Stimulated activated naive B cell treated with anti-CD40 and anti-IgM and Interleukin-4, amounts not matched to agents 10 μg/mL and 1 μg/mL and 100 μg/mL, for 72 hours (primary cell): ENCODE measurements around the gene KRT23.

ENCODE experiments used
- ATAC-seq, 2 donors: fragments of 150-1000 bp; cut with Tn5 transposase; replicated peaks; 2 replicates each; pipeline ENCODE4 v1.10.0; 2021; ENCODE audit warnings: moderate library complexity in 1 of 2
- DNase-seq: peaks from one replicate; pipeline ENCODE4 v3.0.0; 2021
- H3K27ac Mint-ChIP-seq: one replicate; pipeline ENCODE4 v1.8.0; 2022; ENCODE audit warnings: mild to moderate bottlenecking, mixed read lengths
- H3K27me3 Mint-ChIP-seq, 2 donors: one replicate each; pipeline ENCODE4 v1.8.0; 2022; ENCODE audit warnings: mixed read lengths in 2 of 2
- H3K36me3 Mint-ChIP-seq, 2 donors: one replicate each; pipeline ENCODE4 v1.8.0; 2022; ENCODE audit warnings: mixed read lengths in 2 of 2, mild to moderate bottlenecking in 1 of 2
- H3K4me1 Mint-ChIP-seq, 2 donors: one replicate each; pipeline ENCODE4 v1.8.0; 2022; ENCODE audit warnings: mixed read lengths in 2 of 2, mild to moderate bottlenecking in 1 of 2
- H3K4me3 Mint-ChIP-seq, 2 donors: one replicate each; pipeline ENCODE4 v1.8.0; 2022; ENCODE audit warnings: mild to moderate bottlenecking in 2 of 2, mixed read lengths in 2 of 2, moderate library complexity in 1 of 2
- H3K9me3 Mint-ChIP-seq, 2 donors: one replicate each; pipeline ENCODE4 v1.8.0; 2022; ENCODE audit warnings: mixed read lengths in 2 of 2, mild to moderate bottlenecking in 1 of 2

Gene KRT23

GRCh38 chr17:40960144-40960543 is 22.7 kb upstream of the KRT23 start:
- Mint-ChIP-seq H3K27ac (no peak overlapping the region), H3K4me1 (peaks cover 0 to 3% of the 10 kb centered on the region in 2 donors), H3K36me3 (no peaks in the 10 kb centered on the region), H3K27me3 (peaks cover 17 to 35% of the 10 kb centered on the region in 2 donors), H3K9me3 (peaks cover 2 to 3% of the 10 kb centered on the region in 2 donors), H3K4me3 (no peak overlapping the region)
- no peak for ATAC-seq
- DNase-seq = no peak

GRCh38 chr17:40958086-40958953 is 20.9 kb upstream of the KRT23 start:
- H3K27me3 Mint-ChIP-seq = peaks cover 18 to 39% of the 10 kb centered on the region in 2 donors
- H3K27ac Mint-ChIP-seq = no peak overlapping the region
- H3K4me1 Mint-ChIP-seq = no peaks in the 10 kb centered on the region
- no peak for DNase-seq
- no peaks in the 10 kb centered on the region for H3K36me3 Mint-ChIP-seq
- H3K4me3 Mint-ChIP-seq = no peak overlapping the region
- ATAC-seq = no peak
- H3K9me3 Mint-ChIP-seq = peaks cover 2% of the 10 kb centered on the region in 2 donors

- Mint-ChIP-seq H3K9me3 (no peaks in the 10 kb centered on the region), H3K4me1 (no peaks in the 10 kb centered on the region), H3K4me3 (no peak overlapping the region), H3K27me3 (peaks cover 18 to 47% of the 10 kb centered on the region in 2 donors), H3K27ac (no peak overlapping the region), H3K36me3 (no peaks in the 10 kb centered on the region)
- ATAC-seq (no peak), DNase-seq (no peak)
These were observed 19.2 kb upstream of the KRT23 start for GRCh38 chr17:40956401-40957254.

GRCh38 chr17:40953881-40954280 is 16.4 kb upstream of the KRT23 start:
- Mint-ChIP-seq H3K27ac (no peak overlapping the region), H3K4me3 (no peak overlapping the region), H3K27me3 (peaks cover 35 to 60% of the 10 kb centered on the region in 2 donors), H3K36me3 (no peaks in the 10 kb centered on the region), H3K9me3 (no peaks in the 10 kb centered on the region), H3K4me1 (peaks cover 0 to 2% of the 10 kb centered on the region in 2 donors)
- ATAC-seq (no peak), DNase-seq (no peak)

- Mint-ChIP-seq H3K4me3 (no peak overlapping the region), H3K9me3 (no peaks in the 10 kb centered on the region), H3K27me3 (peaks cover 38 to 72% of the 10 kb centered on the region in 2 donors), H3K36me3 (no peaks in the 10 kb centered on the region), H3K27ac (no peak overlapping the region), H3K4me1 (peaks cover 0 to 2% of the 10 kb centered on the region in 2 donors)
- DNase-seq (no peak), ATAC-seq (no peak)
These were observed 15.2 kb upstream of the KRT23 start for GRCh38 chr17:40952661-40953060.

GRCh38 chr17:40952154-40952553 is 14.7 kb upstream of the KRT23 start:
- Mint-ChIP-seq H3K27ac (no peak overlapping the region), H3K27me3 (peaks cover 41 to 75% of the 10 kb centered on the region in 2 donors)

GRCh38 chr17:40951011-40951622 is 13.7 kb upstream of the KRT23 start:
- DNase-seq = no peak
- Mint-ChIP-seq H3K27ac (no peak overlapping the region), H3K9me3 (no peaks in the 10 kb centered on the region), H3K36me3 (no peaks in the 10 kb centered on the region), H3K27me3 (peaks cover 46 to 78% of the 10 kb centered on the region in 2 donors), H3K4me3 (no peak overlapping the region), H3K4me1 (peaks cover 0 to 2% of the 10 kb centered on the region in 2 donors)
- no peak for ATAC-seq

More at GRCh38 chr17:40952154-40952553, 14.7 kb upstream of the KRT23 start:
- DNase-seq (no peak), ATAC-seq (no peak)
- no peaks in the 10 kb centered on the region for H3K36me3 Mint-ChIP-seq
- peaks cover 0 to 2% of the 10 kb centered on the region in 2 donors for H3K4me1 Mint-ChIP-seq
- no peaks in the 10 kb centered on the region for H3K9me3 Mint-ChIP-seq
- H3K4me3 Mint-ChIP-seq = no peak overlapping the region

GRCh38 chr17:40950176-40950575 is 12.7 kb upstream of the KRT23 start:
- H3K36me3 Mint-ChIP-seq = no peaks in the 10 kb centered on the region
- DNase-seq (no peak), ATAC-seq (no peak)
- peaks cover 46 to 79% of the 10 kb centered on the region in 2 donors for H3K27me3 Mint-ChIP-seq
- H3K27ac Mint-ChIP-seq = no peak overlapping the region
- peaks cover 0 to 2% of the 10 kb centered on the region in 2 donors for H3K4me1 Mint-ChIP-seq
- H3K4me3 Mint-ChIP-seq = no peak overlapping the region
- no peaks in the 10 kb centered on the region for H3K9me3 Mint-ChIP-seq

- ATAC-seq (no peak), DNase-seq (no peak)
- H3K4me3 Mint-ChIP-seq = no peak overlapping the region
- no peaks in the 10 kb centered on the region for H3K36me3 Mint-ChIP-seq
- peaks cover 48 to 81% of the 10 kb centered on the region in 2 donors for H3K27me3 Mint-ChIP-seq
- peaks cover 0 to 2% of the 10 kb centered on the region in 2 donors for H3K4me1 Mint-ChIP-seq
- no peaks in the 10 kb centered on the region for H3K9me3 Mint-ChIP-seq
- H3K27ac Mint-ChIP-seq = no peak overlapping the region
These were observed 12.0 kb upstream of the KRT23 start for GRCh38 chr17:40949418-40949817.

GRCh38 chr17:40947929-40948328 is 10.5 kb upstream of the KRT23 start:
- no peak overlapping the region for H3K4me3 Mint-ChIP-seq
- H3K36me3 Mint-ChIP-seq = no peaks in the 10 kb centered on the region
- ATAC-seq = no peak
- H3K27ac Mint-ChIP-seq = no peak overlapping the region
- peaks cover 0 to 2% of the 10 kb centered on the region in 2 donors for H3K9me3 Mint-ChIP-seq
- no peak for DNase-seq
- peaks cover 51 to 82% of the 10 kb centered on the region in 2 donors for H3K27me3 Mint-ChIP-seq
- peaks cover 0 to 2% of the 10 kb centered on the region in 2 donors for H3K4me1 Mint-ChIP-seq

GRCh38 chr17:40945414-40945813 is 8.0 kb upstream of the KRT23 start:
- no peak for DNase-seq
- Mint-ChIP-seq H3K4me1 (peaks cover 0 to 2% of the 10 kb centered on the region in 2 donors), H3K27me3 (peaks cover 47 to 79% of the 10 kb centered on the region in 2 donors)

GRCh38 chr17:40944531-40944930 is 7.1 kb upstream of the KRT23 start:
- peaks cover 43 to 75% of the 10 kb centered on the region in 2 donors for H3K27me3 Mint-ChIP-seq
- peaks cover 0 to 1% of the 10 kb centered on the region in 2 donors for H3K36me3 Mint-ChIP-seq
- peaks cover 0 to 2% of the 10 kb centered on the region in 2 donors for H3K4me1 Mint-ChIP-seq
- H3K4me3 Mint-ChIP-seq = no peak overlapping the region
- H3K9me3 Mint-ChIP-seq = peaks cover 3 to 6% of the 10 kb centered on the region in 2 donors
- no peak overlapping the region for H3K27ac Mint-ChIP-seq
- DNase-seq (no peak), ATAC-seq (no peak)

More at GRCh38 chr17:40945414-40945813, 8.0 kb upstream of the KRT23 start:
- no peak for ATAC-seq
- peaks cover 3 to 6% of the 10 kb centered on the region in 2 donors for H3K9me3 Mint-ChIP-seq
- no peak overlapping the region for H3K4me3 Mint-ChIP-seq
- no peak overlapping the region for H3K27ac Mint-ChIP-seq
- peaks cover 0 to 1% of the 10 kb centered on the region in 2 donors for H3K36me3 Mint-ChIP-seq

GRCh38 chr17:40942553-40942952 is 5.1 kb upstream of the KRT23 start:
- H3K4me1 Mint-ChIP-seq = peaks cover 0 to under 1% of the 10 kb centered on the region in 2 donors
- no peak for ATAC-seq
- no peak for DNase-seq
- peaks cover 3 to 6% of the 10 kb centered on the region in 2 donors for H3K9me3 Mint-ChIP-seq
- peaks cover 0 to 1% of the 10 kb centered on the region in 2 donors for H3K36me3 Mint-ChIP-seq
- H3K27me3 Mint-ChIP-seq = peaks cover 35 to 73% of the 10 kb centered on the region in 2 donors
- H3K27ac Mint-ChIP-seq = no peak overlapping the region
- no peak overlapping the region for H3K4me3 Mint-ChIP-seq

GRCh38 chr17:40940266-40940665 is 2.8 kb upstream of the KRT23 start:
- no peak overlapping the region for H3K27ac Mint-ChIP-seq
- H3K36me3 Mint-ChIP-seq = peaks cover 0 to 1% of the 10 kb centered on the region in 2 donors
- H3K9me3 Mint-ChIP-seq = peaks cover 3 to 6% of the 10 kb centered on the region in 2 donors

More at GRCh38 chr17:40940266-40940665, 2.8 kb upstream of the KRT23 start:
- Mint-ChIP-seq H3K4me1 (peaks cover 0 to 4% of the 10 kb centered on the region in 2 donors), H3K27me3 (peaks cover 21 to 69% of the 10 kb centered on the region in 2 donors), H3K4me3 (no peak overlapping the region)
- DNase-seq = no peak
- ATAC-seq = no peak
